HCT116 (cell line): ENCODE results near the gene GOLGA3. TPM values are rescaled to one million over a fixed set of nuclear protein-coding genes. Genes with fewer than 3 reads are reported as not detected.

ENCODE experiments used
- ATAC-seq: fragments of 200-7000 bp; cut with Tn5 transposase; 2 replicates; pipeline ENCODE4 v1.9.1; 2020; ENCODE audit warnings: mild to moderate bottlenecking, moderate library complexity
- BruUV-seq: library from RNA; stranded (reverse); fragments of 400-500 nt; replicated peaks from 2 replicates; lab custom pipeline; 2021; lab: Mats Ljungman, UMichigan
- CTCF ChIA-PET: fragments of 300-600 bp; sonication (Branson Sonifier 250); formaldehyde crosslinking; loops from one replicate; lab custom pipeline; 2021; ENCODE audit warnings: antibody characterized with exemption; lab: Charles Lee
- POLR2A ChIA-PET: fragments of 300-600, 350-600 bp; sonication (Branson Sonifier 250); formaldehyde crosslinking; loops from one replicate; lab custom pipeline; 2021; ENCODE audit warnings: antibody characterized with exemption; lab: Charles Lee
- RAD21 ChIA-PET, 2 experiments: fragments of 300-600 bp; sonication (Branson Sonifier 250); formaldehyde crosslinking; loops; one replicate each; lab custom pipeline; 2023; ENCODE audit warnings: low total read pairs in 2 of 2; ENCODE audit not compliant: uncharacterized antibody in 2 of 2, unreplicated experiment in 2 of 2, low non-redundant PET in 1 of 2; lab: Charles Lee
- DNase-seq: peaks from one replicate; pipeline ENCODE4 v3.0.0-alpha.2; 2010; ENCODE audit warnings: low read depth, low spot score
- H2AFZ ChIP-seq: fragments of 200-600 bp; shearing (Covaris generic), sonication (generic); 2 replicates; pipeline ENCODE4 v1.6.1; 2017; ENCODE audit warnings: low read depth, mixed run types, mixed read lengths, antibody characterized with exemption, low read length; ENCODE audit not compliant: poor library complexity, severe bottlenecking
- H3K27ac ChIP-seq: 2 replicates; pipeline ENCODE4 v1.5.1; 2012; ENCODE audit warnings: low read depth, low read length
- H3K27me3 ChIP-seq: fragments of 200-600 bp; sonication (generic); 2 replicates; pipeline ENCODE4 v1.6.1; 2016; ENCODE audit warnings: mixed run types, low read length, mixed read lengths; ENCODE audit not compliant: insufficient read depth
- H3K36me3 ChIP-seq, 2 experiments: fragments of 200-500 bp in 1 of 2; fragments of 200-600 bp in 1 of 2; sonication (Bioruptor generic) in 1 of 2; sonication (generic) in 1 of 2; 2 replicates each; pipeline versions ENCODE4 v1.5.1 to v1.6.1; 2014 to 2016; ENCODE audit warnings: low read length in 2 of 2, inconsistent platforms in 1 of 2, mixed read lengths in 1 of 2, mixed run types in 1 of 2; ENCODE audit not compliant: insufficient read depth in 2 of 2, control insufficient read depth in 1 of 2
- H3K4me1 ChIP-seq, 2 experiments: fragments of 200-600 bp in 1 of 2; sonication (generic) in 1 of 2; 2 replicates each; pipeline versions ENCODE4 v1.5.1 to v1.6.1; 2012 to 2017; ENCODE audit warnings: low read length in 2 of 2, inconsistent platforms in 1 of 2, mild to moderate bottlenecking in 1 of 2, mixed read lengths in 1 of 2, mixed run types in 1 of 2, moderate library complexity in 1 of 2; ENCODE audit not compliant: insufficient read depth in 2 of 2, control insufficient read depth in 1 of 2
- H3K4me2 ChIP-seq: fragments of 200-600 bp; sonication (generic); 2 replicates; pipeline ENCODE4 v1.6.1; 2017; ENCODE audit warnings: mixed run types, low read length, mixed read lengths
- H3K4me3 ChIP-seq, 2 experiments: fragments of 200-600 bp in 1 of 2; sonication (generic) in 1 of 2; replicated peaks in 1 of 2; 2 replicates each; pipeline ENCODE4 v1.5.1; 2011 to 2016; ENCODE audit warnings: low read length in 2 of 2, control low read depth in 1 of 2, low read depth in 1 of 2, mild to moderate bottlenecking in 1 of 2, mixed read lengths in 1 of 2, mixed run types in 1 of 2
- H3K79me2 ChIP-seq: fragments of 200-600 bp; sonication (generic); 2 replicates; pipeline ENCODE4 v1.6.1; 2017; ENCODE audit warnings: mild to moderate bottlenecking, mixed run types, low read length, moderate library complexity, mixed read lengths; ENCODE audit not compliant: insufficient read depth
- H3K9ac ChIP-seq: fragments of 200-600 bp; sonication (generic); 2 replicates; pipeline ENCODE4 v1.6.1; 2016; ENCODE audit warnings: low read length, mixed read lengths
- H3K9me2 ChIP-seq: fragments of 200-600 bp; sonication (generic), shearing (Covaris generic); 2 replicates; pipeline ENCODE4 v1.6.1; 2017; ENCODE audit warnings: mixed run types, mild to moderate bottlenecking, moderate library complexity; ENCODE audit not compliant: insufficient read depth
- H3K9me3 ChIP-seq, 2 experiments: fragments of 200-500 bp in 1 of 2; fragments of 200-600 bp in 1 of 2; sonication (Bioruptor generic) in 1 of 2; sonication (generic) in 1 of 2; 2 replicates each; pipeline ENCODE4 v1.6.1; 2014 to 2017; ENCODE audit warnings: low read length in 2 of 2, mixed read lengths in 2 of 2, inconsistent platforms in 1 of 2, low read depth in 1 of 2, mild to moderate bottlenecking in 1 of 2, mixed run types in 1 of 2, moderate library complexity in 1 of 2; ENCODE audit not compliant: control insufficient read depth in 1 of 2, insufficient read depth in 1 of 2
- H4K20me1 ChIP-seq: fragments of 200-600 bp; sonication (generic), shearing (Covaris generic); 2 replicates; pipeline ENCODE4 v1.6.1; 2017; ENCODE audit warnings: mixed run types, mild to moderate bottlenecking, moderate library complexity; ENCODE audit not compliant: insufficient read depth
- CBX3 ChIP-seq: IDR thresholded peaks from 2 replicates; pipeline ENCODE4 v1.6.1; 2012; ENCODE audit warnings: low read depth
- CTCF ChIP-seq, 3 experiments: fragments of 200-600 bp in 1 of 3; sonication (generic) in 1 of 3; IDR thresholded peaks in 2 of 3; conservative IDR thresholded peaks in 1 of 3; 2 replicates each; pipeline ENCODE4 v1.5.1; 2012 to 2017; ENCODE audit warnings: low read depth in 2 of 3, low read length in 2 of 3, antibody characterized with exemption in 1 of 3, borderline replicate concordance in 1 of 3, control low read depth in 1 of 3, mild to moderate bottlenecking in 1 of 3, mixed read lengths in 1 of 3, mixed run types in 1 of 3, moderate library complexity in 1 of 3; ENCODE audit not compliant: insufficient read depth in 1 of 3
- EGR1 ChIP-seq: IDR thresholded peaks from 2 replicates; pipeline ENCODE4 v1.6.1; 2012; ENCODE audit warnings: low read depth
- ELF1 ChIP-seq: IDR thresholded peaks from 2 replicates; pipeline ENCODE4 v1.6.1; 2012; ENCODE audit warnings: low read depth, borderline replicate concordance
- EZH2phosphoT487 ChIP-seq: fragments of 200-600 bp; IDR thresholded peaks from 2 replicates; pipeline ENCODE4 v1.6.1; 2018; ENCODE audit warnings: antibody characterized with exemption, borderline replicate concordance
- FOSL1 ChIP-seq: IDR thresholded peaks from 2 replicates; pipeline ENCODE4 v1.6.1; 2012; ENCODE audit warnings: low read depth
- JUND ChIP-seq: IDR thresholded peaks from 2 replicates; pipeline ENCODE4 v1.6.1; 2012
- MAX ChIP-seq: IDR thresholded peaks from 2 replicates; pipeline ENCODE4 v1.6.1; 2012
- POLR2A ChIP-seq: IDR thresholded peaks from 2 replicates; pipeline ENCODE4 v1.7.0; 2011; ENCODE audit warnings: borderline replicate concordance; ENCODE audit not compliant: insufficient read depth, insufficient read length; ENCODE audit errors: extremely low read depth
- REST ChIP-seq: IDR thresholded peaks from 2 replicates; pipeline ENCODE4 v1.6.1; 2012; ENCODE audit warnings: low read depth
- SP1 ChIP-seq: IDR thresholded peaks from 2 replicates; pipeline ENCODE4 v1.6.1; 2012; ENCODE audit warnings: low read depth
- SRF ChIP-seq: IDR thresholded peaks from 2 replicates; pipeline ENCODE4 v1.6.1; 2012; ENCODE audit warnings: low read depth
- YY1 ChIP-seq: IDR thresholded peaks from 2 replicates; pipeline ENCODE4 v1.6.1; 2011; ENCODE audit warnings: low read length, low read depth, moderate library complexity, mild to moderate bottlenecking; ENCODE audit not compliant: insufficient replicate concordance; ENCODE audit errors: extremely low read depth
- ZFX ChIP-seq: fragments of 450-650 bp; IDR thresholded peaks from 2 replicates; pipeline ENCODE4 v1.6.1; 2017
- ZNF274 ChIP-seq: fragments of 200-500 bp; sonication (Bioruptor generic); IDR thresholded peaks from 2 replicates; pipeline ENCODE4 v1.6.1; 2014; ENCODE audit warnings: mild to moderate bottlenecking, low read depth, low read length, inconsistent platforms
- intact Hi-C: fragments of 100-400 bp; cut with micrococcal nuclease; formaldehyde crosslinking; loops from 2 replicates; pipeline ENCODE4 v1.10.0; 2022
- total RNA-seq: library from RNA; stranded (reverse); gene quantifications from one replicate; pipeline ENCODE4 v1.2.1, GENCODE V29; 2021; ENCODE audit not compliant: unreplicated experiment
- TF ChIP-seq, protein P1 (sequence below): IDR thresholded peaks from 2 replicates; pipeline ENCODE4 v1.6.1; 2011; ENCODE audit warnings: mild to moderate bottlenecking, low read length, moderate library complexity; ENCODE audit not compliant: insufficient replicate concordance; ENCODE audit errors: extremely low read depth

GOLGA3 gene
- total RNA-seq, 1 experiment from 2014 or later: 35.1 TPM

DNA sequence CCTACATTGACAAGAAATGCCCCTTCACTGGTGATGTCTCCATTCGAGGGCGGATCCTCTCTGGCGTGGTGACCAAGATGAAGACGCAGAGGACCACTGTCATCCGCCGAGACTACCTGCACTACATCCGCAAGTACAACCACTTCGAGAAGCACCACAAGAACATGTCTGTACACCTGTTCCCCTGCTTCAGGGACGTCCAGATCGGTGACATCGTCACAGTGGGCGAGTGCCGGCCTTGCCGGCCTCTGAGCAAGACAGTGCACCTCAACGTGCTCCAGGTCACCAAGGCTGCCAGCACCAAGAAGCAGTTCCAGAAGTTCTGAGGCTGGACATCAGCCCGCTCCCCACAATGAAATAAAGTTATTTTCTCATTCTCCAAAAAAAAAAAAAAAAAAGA, 2.8 kb downstream of the GOLGA3 start:
- Histone ChIP-seq H3K27me3 (no peaks in the 10 kb centered on the region), H3K9me3 (no peaks in the 10 kb centered on the region), H3K36me3 (peaks cover 5 to 21% of the 10 kb centered on the region in 2 experiments; a peak in 3 of 4 replicates), H4K20me1 (no peaks in the 10 kb centered on the region), H3K79me2 (peaks cover 52% of the 10 kb centered on the region), H3K9ac (no peak overlapping the region), H3K27ac (no peak overlapping the region), H3K4me3 (no peak overlapping the region), H3K4me2 (no peak overlapping the region), H2AFZ (no peak overlapping the region), H3K9me2 (no peaks in the 10 kb centered on the region), H3K4me1 (peaks cover 9 to 15% of the 10 kb centered on the region in 2 experiments; a peak in 3 of 4 replicates)
- intact Hi-C loops: loop anchor here (10.0 kb wide), 1 partner anchor 61 kb away; the partner anchor contains the start of gene ANKLE2
- TF ChIP-seq, protein P1, sequence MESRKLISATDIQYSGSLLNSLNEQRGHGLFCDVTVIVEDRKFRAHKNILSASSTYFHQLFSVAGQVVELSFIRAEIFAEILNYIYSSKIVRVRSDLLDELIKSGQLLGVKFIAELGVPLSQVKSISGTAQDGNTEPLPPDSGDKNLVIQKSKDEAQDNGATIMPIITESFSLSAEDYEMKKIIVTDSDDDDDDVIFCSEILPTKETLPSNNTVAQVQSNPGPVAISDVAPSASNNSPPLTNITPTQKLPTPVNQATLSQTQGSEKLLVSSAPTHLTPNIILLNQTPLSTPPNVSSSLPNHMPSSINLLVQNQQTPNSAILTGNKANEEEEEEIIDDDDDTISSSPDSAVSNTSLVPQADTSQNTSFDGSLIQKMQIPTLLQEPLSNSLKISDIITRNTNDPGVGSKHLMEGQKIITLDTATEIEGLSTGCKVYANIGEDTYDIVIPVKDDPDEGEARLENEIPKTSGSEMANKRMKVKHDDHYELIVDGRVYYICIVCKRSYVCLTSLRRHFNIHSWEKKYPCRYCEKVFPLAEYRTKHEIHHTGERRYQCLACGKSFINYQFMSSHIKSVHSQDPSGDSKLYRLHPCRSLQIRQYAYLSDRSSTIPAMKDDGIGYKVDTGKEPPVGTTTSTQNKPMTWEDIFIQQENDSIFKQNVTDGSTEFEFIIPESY: no peak
- TF ChIP-seq POLR2A: no peak
- no peak for TF ChIP-seq EZH2phosphoT487
- no peak for TF ChIP-seq ZNF274
- no peak for TF ChIP-seq SP1
- TF ChIP-seq JUND: no peak
- no peak for TF ChIP-seq ZFX
- no peak for TF ChIP-seq SRF
- no peak for TF ChIP-seq CTCF (IDR thresholded peaks at IDR 0.05 in 2 of 3, conservative IDR thresholded peaks at IDR 0.05 in 1 of 3; ENCODE audit: borderline replicate concordance in 1 of 3, insufficient read depth in 1 of 3, low read depth in 2 of 3, low read length in 2 of 3)
- TF ChIP-seq EGR1: no peak
- no peak for TF ChIP-seq CBX3
- TF ChIP-seq ELF1: no peak
- TF ChIP-seq MAX: no peak
- no peak for TF ChIP-seq YY1
- TF ChIP-seq FOSL1: no peak
- no peak for TF ChIP-seq REST
- DNase-seq (no peak), ATAC-seq (no peak)
- ChIA-PET POLR2A (no interaction called here), RAD21 (no interaction called here), CTCF (no interaction called here)
- no TSS peak for BruUV-seq
